Frontal cortex (tissue), 4 donors: ENCODE measurements around the gene GLG1. TPM values are rescaled to one million over a fixed set of nuclear protein-coding genes. Genes with fewer than 3 reads are reported as not detected.

Source experiments
- DNase-seq, 2 donors: peaks; one replicate each; pipeline ENCODE4 v3.0.0; 2012; ENCODE audit warnings: low spot score in 2 of 2
- FAIRE-seq: peaks from 2 replicates; lab custom pipeline; 2012; peaks lifted over from hg19 to GRCh38; lab: Jason Lieb, UNC
- total RNA-seq: library from RNA; depleted of rRNA; stranded (reverse); fragments of >200 nt; gene quantifications from one replicate; pipeline ENCODE4 v1.2.3, GENCODE V29; 2014
- donor health status: control.
- donor health status: control.
- donor health status: control.

Gene GLG1
- total RNA-seq, 1 donor from 2014 or later = 64.8 TPM

- FAIRE-seq = no peak
- no peak for DNase-seq
Observed at GRCh38 chr16:74617206-74617788, 10.4 kb upstream of the GLG1 start.

GRCh38 chr16:74611721-74612120 lies 4.8 kb upstream of the GLG1 start:
- no peak for DNase-seq
- no peak for FAIRE-seq

GRCh38 chr16:74608944-74609343 lies 2.0 kb upstream of the GLG1 start:
- FAIRE-seq (no peak), DNase-seq (no peak)

- no peak for FAIRE-seq
- no peak for DNase-seq
Observed at GRCh38 chr16:74608381-74608780, 1.5 kb upstream of the GLG1 start.

GRCh38 chr16:74607962-74608356 lies 1.0 kb upstream of the GLG1 start:
- no peak for DNase-seq
- FAIRE-seq = no peak

GRCh38 chr16:74607310-74607961 lies 522 bp upstream of the GLG1 start:
- FAIRE-seq (no peak), DNase-seq (no peak)

- no peak for DNase-seq
- FAIRE-seq = no peak
Observed at GRCh38 chr16:74605746-74606520, 981 bp downstream of the GLG1 start.

- FAIRE-seq = no peak
Observed at GRCh38 chr16:74605332-74605731, 1.6 kb downstream of the GLG1 start.

GRCh38 chr16:74603848-74604247 lies 3.1 kb downstream of the GLG1 start:
- DNase-seq = no peak
- FAIRE-seq = no peak

More at GRCh38 chr16:74605332-74605731, 1.6 kb downstream of the GLG1 start:
- no peak for DNase-seq

GRCh38 chr16:74601126-74601871 lies 5.6 kb downstream of the GLG1 start:
- FAIRE-seq (no peak), DNase-seq (no peak)

- no peak for FAIRE-seq
Observed at GRCh38 chr16:74596586-74596985, 10.3 kb downstream of the GLG1 start.

GRCh38 chr16:74592847-74593246 lies 14.1 kb downstream of the GLG1 start:
- FAIRE-seq = no peak

More at GRCh38 chr16:74596586-74596985, 10.3 kb downstream of the GLG1 start:
- DNase-seq = no peak

GRCh38 chr16:74591876-74592650 lies 14.9 kb downstream of the GLG1 start:
- FAIRE-seq (no peak), DNase-seq (no peak)

More at GRCh38 chr16:74592847-74593246, 14.1 kb downstream of the GLG1 start:
- no peak for DNase-seq

GRCh38 chr16:74586948-74587347 lies 20.0 kb downstream of the GLG1 start:
- FAIRE-seq (no peak), DNase-seq (no peak)

- DNase-seq (no peak), FAIRE-seq (no peak)
Observed at GRCh38 chr16:74585846-74586443, 21.0 kb downstream of the GLG1 start.

GRCh38 chr16:74583926-74584666 lies 22.8 kb downstream of the GLG1 start:
- DNase-seq = no peak
- FAIRE-seq = no peak

- no peak for FAIRE-seq
Observed at GRCh38 chr16:74582970-74583369, 23.9 kb downstream of the GLG1 start.

GRCh38 chr16:74580833-74581232 lies 26.1 kb downstream of the GLG1 start:
- DNase-seq = no peak
- no peak for FAIRE-seq

More at GRCh38 chr16:74582970-74583369, 23.9 kb downstream of the GLG1 start:
- DNase-seq = no peak
